GM13977 (cell line): Measurements from ENCODE around the gene ITGA11.

Experiments used
- DNase-seq: peaks from one replicate; pipeline ENCODE4 v3.0.0; 2012; ENCODE audit warnings: low spot score
- in situ Hi-C: fragments of 300-500 bp; cut with MboI; formaldehyde crosslinking; loops from one replicate; pipeline ENCODE4 v1.12.0; 2022; ENCODE audit warnings: low sequenced_read_pairs, low pct_unique_long_range_greater_than_20kb, mixed read lengths, inconsistent platforms; ENCODE audit not compliant: unreplicated experiment
- TF ChIP-seq, protein P1 (sequence below): IDR thresholded peaks from 2 replicates; pipeline ENCODE4 v1.5.1; 2012; ENCODE audit warnings: mild to moderate bottlenecking, control low read depth; ENCODE audit not compliant: insufficient read depth; ENCODE audit errors: extremely low read depth, missing control alignments

ITGA11 gene

DNA sequence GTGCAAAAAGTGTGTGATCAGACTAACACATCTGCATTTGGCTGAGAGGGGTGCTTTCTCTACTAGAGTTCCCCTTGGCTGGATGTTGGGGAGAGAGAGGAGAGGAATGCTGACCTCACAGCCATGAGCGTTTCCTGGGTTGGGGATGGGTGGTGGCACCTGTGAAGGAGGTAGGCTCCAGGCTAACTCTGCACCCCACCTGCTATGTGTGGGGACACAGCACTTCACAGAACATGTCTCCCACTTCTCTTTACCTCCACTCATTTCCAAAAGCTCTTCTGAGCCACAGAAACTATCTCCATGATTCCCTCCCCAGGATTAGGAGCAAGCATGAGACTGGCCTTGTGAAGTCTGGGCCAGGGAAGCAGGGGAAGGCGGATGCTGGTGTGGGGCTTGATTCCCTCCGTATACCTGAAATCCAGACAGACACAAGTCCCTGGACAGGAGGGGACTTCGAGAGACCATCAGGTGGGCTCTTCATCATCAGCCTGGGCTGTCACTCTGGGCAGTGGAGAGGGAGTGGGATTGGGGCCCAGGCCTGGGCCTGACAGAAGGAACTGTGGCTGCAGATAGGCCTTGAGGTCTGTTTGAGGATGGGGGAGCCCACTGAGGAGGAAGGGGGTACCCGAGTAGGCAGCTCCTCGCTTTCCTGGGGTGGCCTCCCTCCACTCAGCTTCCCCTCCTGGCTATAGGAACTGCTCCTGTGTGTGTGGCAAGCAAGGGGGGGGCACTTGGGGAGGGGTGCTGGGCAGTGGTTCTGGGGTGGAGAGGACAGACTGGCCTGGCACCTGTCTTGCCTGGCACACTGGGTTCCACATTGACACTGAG is 113.7 kb downstream of the ITGA11 start:
- TF ChIP-seq, protein P1, sequence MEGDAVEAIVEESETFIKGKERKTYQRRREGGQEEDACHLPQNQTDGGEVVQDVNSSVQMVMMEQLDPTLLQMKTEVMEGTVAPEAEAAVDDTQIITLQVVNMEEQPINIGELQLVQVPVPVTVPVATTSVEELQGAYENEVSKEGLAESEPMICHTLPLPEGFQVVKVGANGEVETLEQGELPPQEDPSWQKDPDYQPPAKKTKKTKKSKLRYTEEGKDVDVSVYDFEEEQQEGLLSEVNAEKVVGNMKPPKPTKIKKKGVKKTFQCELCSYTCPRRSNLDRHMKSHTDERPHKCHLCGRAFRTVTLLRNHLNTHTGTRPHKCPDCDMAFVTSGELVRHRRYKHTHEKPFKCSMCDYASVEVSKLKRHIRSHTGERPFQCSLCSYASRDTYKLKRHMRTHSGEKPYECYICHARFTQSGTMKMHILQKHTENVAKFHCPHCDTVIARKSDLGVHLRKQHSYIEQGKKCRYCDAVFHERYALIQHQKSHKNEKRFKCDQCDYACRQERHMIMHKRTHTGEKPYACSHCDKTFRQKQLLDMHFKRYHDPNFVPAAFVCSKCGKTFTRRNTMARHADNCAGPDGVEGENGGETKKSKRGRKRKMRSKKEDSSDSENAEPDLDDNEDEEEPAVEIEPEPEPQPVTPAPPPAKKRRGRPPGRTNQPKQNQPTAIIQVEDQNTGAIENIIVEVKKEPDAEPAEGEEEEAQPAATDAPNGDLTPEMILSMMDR, result no peak

DNA sequence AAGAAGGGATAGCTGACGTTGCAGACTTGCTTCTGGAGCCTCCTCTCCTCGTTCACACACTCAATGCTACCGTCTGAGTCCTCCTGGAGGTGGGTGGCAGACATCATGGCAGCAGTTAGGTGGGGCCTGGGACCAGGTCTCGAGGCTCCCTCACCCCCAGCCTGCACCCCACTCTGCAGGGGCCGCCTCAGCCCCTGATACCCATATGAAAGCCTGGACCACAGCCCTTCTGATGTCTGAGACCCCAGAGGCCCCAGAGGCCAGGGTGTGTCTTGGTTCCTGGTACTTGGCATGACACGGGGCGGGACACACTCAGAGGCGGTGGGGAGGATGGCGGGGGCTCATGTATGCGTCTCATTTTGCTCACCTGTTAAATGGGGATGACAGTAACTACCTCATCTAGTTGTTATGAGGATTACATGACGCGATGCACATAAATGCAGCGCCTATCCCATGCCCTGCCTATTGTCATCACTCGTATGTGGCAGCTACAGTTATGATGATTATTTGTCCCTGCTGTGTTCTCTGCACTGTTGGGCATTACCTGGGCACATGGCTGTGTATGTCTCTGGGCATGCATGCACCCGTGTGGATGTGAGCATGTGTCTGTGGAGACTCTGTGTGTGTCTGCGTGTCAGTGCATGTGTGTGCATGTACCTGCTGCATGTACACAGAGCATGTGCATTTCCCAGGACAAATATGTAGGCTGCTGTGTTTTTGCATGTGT is 114.5 kb downstream of the ITGA11 start:
- no peak for DNase-seq
- TF ChIP-seq, protein P1, result no peak
- in situ Hi-C loops, result loop anchor here (25.0 kb wide), 1 partner anchor 345 kb away; no protein-coding TSS in a partner anchor

More for the DNA sequence above, 113.7 kb downstream of the ITGA11 start:
- in situ Hi-C loops, result loop anchor here (25.0 kb wide), 1 partner anchor 344 kb away; no protein-coding TSS in a partner anchor
- DNase-seq, result no peak

DNA sequence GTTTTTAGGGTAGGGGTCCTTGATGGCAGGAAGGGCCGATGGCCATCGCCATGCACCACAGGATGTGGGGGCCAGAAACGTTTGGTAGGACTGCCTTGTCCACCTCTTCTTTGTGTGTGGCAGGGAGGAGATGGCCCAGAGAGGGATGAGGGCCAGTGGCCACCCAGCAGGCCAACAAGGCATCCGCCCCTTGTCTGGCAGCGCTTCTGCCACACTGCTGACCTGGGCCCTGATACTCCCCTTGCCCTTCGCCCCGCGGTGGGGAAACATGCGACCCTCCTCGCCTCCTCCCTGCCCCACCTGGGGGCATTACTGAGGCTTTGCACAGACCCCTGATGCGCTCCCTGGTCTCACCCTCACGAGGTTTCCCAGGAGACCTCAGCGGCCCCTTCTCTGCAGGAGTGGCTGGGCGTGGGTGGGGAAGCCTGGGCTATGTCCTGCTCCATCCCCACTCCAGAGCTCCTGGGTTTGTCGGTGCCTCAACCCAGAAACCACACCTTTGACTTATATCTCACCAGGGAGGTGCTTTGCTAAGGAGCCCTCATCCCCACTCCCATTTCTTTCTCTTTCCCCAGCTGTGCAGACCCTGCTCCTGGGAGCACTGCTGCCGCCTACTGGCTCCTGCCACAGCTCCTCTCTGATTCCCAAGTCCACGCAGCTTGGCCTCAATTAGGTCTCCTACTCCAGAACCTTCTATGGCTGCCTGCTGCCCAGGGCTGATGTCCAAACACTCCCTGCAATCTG is 115.7 kb downstream of the ITGA11 start:
- TF ChIP-seq, protein P1, result peak; percentile 50
- in situ Hi-C loops, result loop anchor here (25.0 kb wide), 1 partner anchor 346 kb away; no protein-coding TSS in a partner anchor
- DNase-seq, result no peak

DNA sequence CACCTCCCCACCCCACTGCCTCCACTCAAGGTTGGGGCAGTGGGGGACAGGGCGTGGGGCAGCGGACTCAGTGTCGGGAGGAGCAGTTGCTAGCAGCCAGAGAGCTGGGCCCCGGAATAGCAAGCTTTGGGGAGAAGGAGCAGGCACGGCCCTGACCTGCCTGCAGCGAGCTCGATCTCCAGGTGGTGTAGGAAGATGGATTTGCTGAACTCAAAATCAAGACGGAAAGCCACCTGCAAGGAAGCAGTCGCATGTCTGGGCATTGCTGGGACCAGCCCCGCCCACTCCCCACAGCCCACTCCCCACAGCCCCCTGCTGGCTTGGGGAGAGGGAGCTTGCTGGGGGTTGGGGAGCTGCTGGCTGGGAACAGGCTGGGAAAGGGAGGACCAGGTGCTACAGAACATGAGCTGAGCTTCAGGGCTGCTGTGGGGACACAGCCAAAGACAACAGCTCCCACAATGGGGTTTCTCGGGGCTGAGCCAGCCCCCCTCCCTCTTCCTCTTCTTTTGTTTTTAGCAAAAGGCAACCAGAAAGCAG is 116.4 kb downstream of the ITGA11 start:
- DNase-seq, result no peak
- TF ChIP-seq, protein P1, result no peak
- in situ Hi-C loops, result loop anchor here (25.0 kb wide), 1 partner anchor 347 kb away; no protein-coding TSS in a partner anchor

DNA sequence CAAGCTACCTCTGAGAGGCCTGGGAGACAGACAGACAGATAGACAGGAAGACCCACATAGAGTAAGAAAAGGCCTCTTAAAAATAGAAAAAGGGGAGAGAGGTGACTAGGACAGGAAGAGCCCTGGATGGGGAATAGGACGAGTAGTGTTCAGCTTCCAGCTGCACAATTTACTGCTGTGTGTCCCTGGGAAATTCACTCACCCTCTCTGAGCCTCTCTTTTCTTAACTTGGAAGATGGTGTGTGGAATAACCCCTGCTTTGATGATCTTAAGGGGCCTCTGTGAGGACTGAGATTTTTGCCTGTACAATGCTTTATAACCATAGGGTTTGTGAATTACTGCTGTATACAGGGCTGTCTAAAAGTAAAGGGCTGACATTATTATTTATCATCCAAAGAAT is 116.9 kb downstream of the ITGA11 start:
- in situ Hi-C loops, result loop anchor here (25.0 kb wide), 1 partner anchor 347 kb away; no protein-coding TSS in a partner anchor

More for the DNA sequence above, 116.9 kb downstream of the ITGA11 start:
- TF ChIP-seq, protein P1, result no peak
- DNase-seq, result no peak
